HepG2 (cell line): ENCODE results near the gene FGF14. TPM values are rescaled to one million over a fixed set of nuclear protein-coding genes. Genes with fewer than 3 reads are reported as not detected.

Experiments used
- ATAC-seq: fragments of 200-7000 bp; cut with Tn5 transposase; 3 replicates; pipeline ENCODE4 v1.9.1; 2020; ENCODE audit warnings: mild to moderate bottlenecking, moderate library complexity
- BruUV-seq: library from RNA; stranded (reverse); fragments of 400-500 nt; replicated peaks from 2 replicates; lab custom pipeline; 2021; lab: Mats Ljungman, UMichigan
- CTCF ChIA-PET: fragments of 300-600 bp; formaldehyde crosslinking; extraction: SDS; loops from one replicate; lab custom pipeline; 2021; ENCODE audit warnings: low total read pairs, inconsistent platforms, low intra/inter-chr PET ratio; lab: Yijun Ruan, JAX
- POLR2A ChIA-PET: fragments of 350-600 bp; sonication (Branson Sonifier 250); formaldehyde crosslinking; loops from one replicate; lab custom pipeline; 2020; ENCODE audit warnings: antibody characterized with exemption, inconsistent platforms; lab: Yijun Ruan, JAX
- DNase-seq: peaks from one replicate; pipeline ENCODE4 v3.0.0-alpha.2; 2015; ENCODE audit warnings: low spot score
- FAIRE-seq: peaks from 3 replicates; lab custom pipeline; 2011; peaks lifted over from hg19 to GRCh38; lab: Jason Lieb, UNC
- H2AFZ ChIP-seq: one replicate; pipeline ENCODE4 v1.6.1; 2011; ENCODE audit warnings: low read length, inconsistent platforms
- H3K27ac ChIP-seq: fragments of 300-600 bp; 3 replicates; pipeline ENCODE4 v1.8.0; 2011; ENCODE audit warnings: mixed run types, mild to moderate bottlenecking, mixed read lengths, low read length, inconsistent platforms; ENCODE audit not compliant: insufficient read depth; ENCODE audit errors: extremely low read length
- H3K27me3 ChIP-seq, 2 experiments: fragments of 200-600 bp in 1 of 2; 2 replicates in 1 of 2; 3 replicates in 1 of 2; pipeline versions ENCODE4 v1.6.0 to v1.8.0; 2011; ENCODE audit warnings: low read length in 2 of 2, mild to moderate bottlenecking in 2 of 2, moderate library complexity in 2 of 2, inconsistent platforms in 1 of 2; ENCODE audit not compliant: insufficient read depth in 2 of 2, control insufficient read depth in 1 of 2
- H3K36me3 ChIP-seq, 2 experiments: fragments of 200-600 bp in 1 of 2; replicated peaks in 1 of 2; 2 replicates in 1 of 2; 3 replicates in 1 of 2; pipeline versions ENCODE4 v1.5.1 to v1.8.0; 2011; ENCODE audit warnings: low read length in 2 of 2, inconsistent platforms in 1 of 2; ENCODE audit not compliant: insufficient read depth in 2 of 2, control insufficient read depth in 1 of 2
- H3K4me1 ChIP-seq: 2 replicates; pipeline ENCODE4 v1.5.1; 2012; ENCODE audit warnings: low read length, inconsistent platforms; ENCODE audit not compliant: insufficient read depth
- H3K4me2 ChIP-seq: 2 replicates; pipeline ENCODE4 v1.6.0; 2011; ENCODE audit warnings: low read depth, low read length, inconsistent platforms
- H3K4me3 ChIP-seq, 3 experiments: fragments of 200-600 bp in 1 of 3; sonication (generic), shearing (Covaris generic) in 1 of 3; replicated peaks in 1 of 3; 2 replicates each; pipeline ENCODE4 v1.5.1; 2011 to 2016; ENCODE audit warnings: low read length in 3 of 3, inconsistent platforms in 2 of 3, low read depth in 2 of 3, mild to moderate bottlenecking in 2 of 3, control low read depth in 1 of 3, mixed read lengths in 1 of 3; ENCODE audit not compliant: insufficient read depth in 1 of 3
- H3K79me2 ChIP-seq: one replicate; pipeline ENCODE4 v1.6.1; 2011; ENCODE audit warnings: low read length, inconsistent platforms; ENCODE audit not compliant: insufficient read depth
- H3K9ac ChIP-seq: 2 replicates; pipeline ENCODE4 v1.6.0; 2011; ENCODE audit warnings: mild to moderate bottlenecking, low read depth, low read length, inconsistent platforms; ENCODE audit not compliant: insufficient read depth
- H3K9me3 ChIP-seq: 2 replicates; pipeline ENCODE4 v1.5.1; 2012; ENCODE audit warnings: mild to moderate bottlenecking, low read length
- H4K20me1 ChIP-seq: 2 replicates; pipeline ENCODE4 v1.6.0; 2011; ENCODE audit warnings: inconsistent platforms, mild to moderate bottlenecking, low read length, moderate library complexity; ENCODE audit not compliant: insufficient read depth
- ESRRA ChIP-seq: sonication (generic); formaldehyde crosslinking; IDR thresholded peaks from 2 replicates; pipeline ENCODE4 v1.5.1; 2020; ENCODE audit warnings: mild to moderate bottlenecking, low read depth, missing genetic modification reagents
- HOXD1 ChIP-seq: sonication (generic); formaldehyde crosslinking; IDR thresholded peaks from 2 replicates; pipeline ENCODE4 v1.5.0; 2020; ENCODE audit warnings: missing genetic modification reagents
- KDM2A ChIP-seq: sonication (generic); formaldehyde crosslinking; IDR thresholded peaks from 2 replicates; pipeline ENCODE4 v1.4.0; 2020; ENCODE audit warnings: low read depth, missing genetic modification reagents, borderline replicate concordance
- MYNN ChIP-seq: sonication (generic); formaldehyde crosslinking; IDR thresholded peaks from 2 replicates; pipeline ENCODE4 v1.4.0; 2020; ENCODE audit warnings: mild to moderate bottlenecking, low read depth, missing genetic modification reagents
- PHF21A ChIP-seq: sonication (generic); formaldehyde crosslinking; IDR thresholded peaks from 2 replicates; pipeline ENCODE4 v1.5.0; 2020; ENCODE audit warnings: mild to moderate bottlenecking, missing genetic modification reagents
- SCMH1 ChIP-seq: sonication (generic); formaldehyde crosslinking; IDR thresholded peaks from 2 replicates; pipeline ENCODE4 v1.9.0; 2021; ENCODE audit warnings: missing genetic modification reagents, mild to moderate bottlenecking, borderline replicate concordance
- USF2 ChIP-seq, 2 experiments: sonication (generic) in 1 of 2; formaldehyde crosslinking in 1 of 2; IDR thresholded peaks; 2 replicates each; pipeline versions ENCODE4 v1.5.1 to v1.6.1; 2011 to 2020; ENCODE audit warnings: borderline replicate concordance in 1 of 2, low read depth in 1 of 2, low read length in 1 of 2, mild to moderate bottlenecking in 1 of 2, missing genetic modification reagents in 1 of 2, moderate library complexity in 1 of 2
- ZFP36 ChIP-seq: fragments of 150-350 bp; IDR thresholded peaks from 2 replicates; pipeline ENCODE4 v1.6.1; 2018; ENCODE audit warnings: borderline replicate concordance, low read length, low read depth; ENCODE audit not compliant: partially characterized antibody
- ZMYM3 ChIP-seq: sonication (generic); formaldehyde crosslinking; IDR thresholded peaks from 2 replicates; pipeline ENCODE4 v1.5.1; 2020; ENCODE audit warnings: mild to moderate bottlenecking, missing genetic modification reagents
- ZNF670 ChIP-seq: sonication (generic); formaldehyde crosslinking; IDR thresholded peaks from 2 replicates; pipeline ENCODE4 v1.8.0; 2022; ENCODE audit warnings: mild to moderate bottlenecking, missing genetic modification reagents, borderline replicate concordance
- ZNF792 ChIP-seq: IDR thresholded peaks from 2 replicates; pipeline ENCODE4 v1.6.1; 2016
- ZSCAN22 ChIP-seq: sonication (generic); formaldehyde crosslinking; IDR thresholded peaks from 2 replicates; pipeline ENCODE4 v1.4.0; 2020; ENCODE audit warnings: mild to moderate bottlenecking, missing genetic modification reagents
- WGBS: methylation state at CpG from one replicate; pipeline ENCODE4 v1.1.6; 2017; ENCODE audit warnings: low lambda C conversion rate; 5-methylcytosine and 5-hydroxymethylcytosine counted together
- in situ Hi-C: cut with HindIII; loops from 2 replicates; pipeline ENCODE4 v1.10.0; 2017; ENCODE audit warnings: low pct_unique_long_range_greater_than_20kb; ENCODE audit not compliant: extremely low pct_ligation_motif_present
- intact Hi-C: fragments of 100-400 bp; cut with micrococcal nuclease; formaldehyde crosslinking; loops from one replicate; pipeline ENCODE4 v1.10.0; 2022; ENCODE audit not compliant: unreplicated experiment
- polyA plus RNA-seq, 8 experiments: library from polyadenylated mRNA; depleted of rRNA in 3 of 8; stranded (reverse) in 7 of 8; unstranded in 1 of 8; fragments of >200 nt; fragmentation: Illumina TruSeq in 4 of 8; extraction: Trizol in 4 of 8; gene quantifications; 2 replicates each; pipeline versions ENCODE4 v1.2.1 to v1.2.3, GENCODE V29; 2011 to 2016; ENCODE audit warnings: low read depth in 4 of 8, missing spikeins in 1 of 8, mixed read lengths in 1 of 8; ENCODE audit not compliant: insufficient read depth in 1 of 8
- total RNA-seq, 5 experiments: library from RNA; depleted of rRNA; stranded (reverse); fragments of >200 nt; fragmentation: Illumina TruSeq; extraction: Trizol; gene quantifications; 2 replicates each; pipeline ENCODE4 v1.2.3, GENCODE V29; 2016; ENCODE audit warnings: low read depth in 1 of 5
- TF ChIP-seq, protein P1 (sequence below): sonication (generic); formaldehyde crosslinking; IDR thresholded peaks from 2 replicates; pipeline ENCODE4 v1.4.0; 2020; ENCODE audit warnings: missing genetic modification reagents, borderline replicate concordance
- TF ChIP-seq, protein P2 (sequence below): sonication (generic); formaldehyde crosslinking; IDR thresholded peaks from 2 replicates; pipeline ENCODE4 v1.8.0; 2022; ENCODE audit warnings: missing genetic modification reagents, mild to moderate bottlenecking, borderline replicate concordance

The FGF14 gene
- total and polyA plus RNA-seq, 2 of the 13 experiments (the other 11 are each of a cell fraction or from before 2014, with no cell fraction given): not detected

GRCh38 chr13:101931186-101931585 is 470.7 kb downstream of the FGF14 start:
- intact Hi-C loops (no loop called here), in situ Hi-C loops (no loop called here)
- Histone ChIP-seq H3K4me3 (no peak overlapping the region), H3K9me3 (no peaks in the 10 kb centered on the region), H3K27me3 (peaks cover 0 to 3% of the 10 kb centered on the region in 2 experiments; a peak in 1 of 5 replicates), H3K36me3 (no peaks in the 10 kb centered on the region), H3K79me2 (no peaks in the 10 kb centered on the region), H3K27ac (no peak overlapping the region), H3K4me2 (no peak overlapping the region), H4K20me1 (no peaks in the 10 kb centered on the region), H2AFZ (no peak overlapping the region), H3K9ac (no peak overlapping the region), H3K4me1 (no peaks in the 10 kb centered on the region)
- FAIRE-seq (no peak), ATAC-seq (no peak), DNase-seq (no peak)
- BruUV-seq: no TSS peak
- ChIA-PET POLR2A (no interaction called here), CTCF (no interaction called here)
- WGBS: 2% methylated on average over 3 of the region's 3 CpGs
- TF ChIP-seq ZSCAN22 (CRISPR knock-in tag) (no peak), HOXD1 (CRISPR knock-in tag) (no peak), ZNF792 (CRISPR knock-in tag) (no peak), ESRRA (CRISPR knock-in tag) (no peak), SCMH1 (no peak), ZNF670 (CRISPR knock-in tag) (no peak), PHF21A (CRISPR knock-in tag) (no peak), MYNN (CRISPR knock-in tag) (no peak)

DNA sequence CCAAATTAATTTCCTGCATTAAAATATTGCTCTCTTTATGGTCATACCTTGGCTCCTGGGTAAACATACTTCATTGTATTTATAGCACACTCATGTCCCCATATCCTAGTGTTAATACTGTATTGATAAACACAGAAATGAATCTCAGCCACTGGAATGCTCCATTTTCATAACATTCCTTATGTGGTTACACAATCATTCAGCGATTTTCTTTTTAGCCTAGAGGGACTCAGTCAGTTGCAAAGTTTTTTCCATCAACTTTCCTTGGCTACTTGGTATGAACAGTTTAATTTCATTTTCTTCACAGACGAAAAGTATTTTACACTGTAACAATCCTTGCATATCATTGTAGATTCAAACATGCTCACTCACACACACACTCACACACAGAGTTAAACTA is 471.5 kb downstream of the FGF14 start:
- Histone ChIP-seq H3K27ac (no peak overlapping the region), H3K36me3 (no peaks in the 10 kb centered on the region), H3K9me3 (no peaks in the 10 kb centered on the region), H3K4me3 (no peak overlapping the region), H3K79me2 (no peaks in the 10 kb centered on the region), H3K9ac (no peak overlapping the region), H3K27me3 (peaks cover 0 to 3% of the 10 kb centered on the region in 2 experiments; a peak in 1 of 5 replicates), H2AFZ (no peak overlapping the region), H4K20me1 (no peaks in the 10 kb centered on the region), H3K4me2 (no peak overlapping the region), H3K4me1 (no peaks in the 10 kb centered on the region)
- no TSS peak for BruUV-seq
- FAIRE-seq (no peak), DNase-seq (no peak), ATAC-seq (no peak)
- ChIA-PET POLR2A (no interaction called here), CTCF (no interaction called here)
- 2% methylated on average over 2 of the region's 2 CpGs for WGBS
- intact Hi-C loops: no loop called here
- in situ Hi-C loops: no loop called here
- TF ChIP-seq KDM2A (CRISPR knock-in tag): no peak
- TF ChIP-seq, protein P1, sequence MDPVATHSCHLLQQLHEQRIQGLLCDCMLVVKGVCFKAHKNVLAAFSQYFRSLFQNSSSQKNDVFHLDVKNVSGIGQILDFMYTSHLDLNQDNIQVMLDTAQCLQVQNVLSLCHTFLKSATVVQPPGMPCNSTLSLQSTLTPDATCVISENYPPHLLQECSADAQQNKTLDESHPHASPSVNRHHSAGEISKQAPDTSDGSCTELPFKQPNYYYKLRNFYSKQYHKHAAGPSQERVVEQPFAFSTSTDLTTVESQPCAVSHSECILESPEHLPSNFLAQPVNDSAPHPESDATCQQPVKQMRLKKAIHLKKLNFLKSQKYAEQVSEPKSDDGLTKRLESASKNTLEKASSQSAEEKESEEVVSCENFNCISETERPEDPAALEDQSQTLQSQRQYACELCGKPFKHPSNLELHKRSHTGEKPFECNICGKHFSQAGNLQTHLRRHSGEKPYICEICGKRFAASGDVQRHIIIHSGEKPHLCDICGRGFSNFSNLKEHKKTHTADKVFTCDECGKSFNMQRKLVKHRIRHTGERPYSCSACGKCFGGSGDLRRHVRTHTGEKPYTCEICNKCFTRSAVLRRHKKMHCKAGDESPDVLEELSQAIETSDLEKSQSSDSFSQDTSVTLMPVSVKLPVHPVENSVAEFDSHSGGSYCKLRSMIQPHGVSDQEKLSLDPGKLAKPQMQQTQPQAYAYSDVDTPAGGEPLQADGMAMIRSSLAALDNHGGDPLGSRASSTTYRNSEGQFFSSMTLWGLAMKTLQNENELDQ (CRISPR knock-in tag): no peak
- TF ChIP-seq, protein P2, sequence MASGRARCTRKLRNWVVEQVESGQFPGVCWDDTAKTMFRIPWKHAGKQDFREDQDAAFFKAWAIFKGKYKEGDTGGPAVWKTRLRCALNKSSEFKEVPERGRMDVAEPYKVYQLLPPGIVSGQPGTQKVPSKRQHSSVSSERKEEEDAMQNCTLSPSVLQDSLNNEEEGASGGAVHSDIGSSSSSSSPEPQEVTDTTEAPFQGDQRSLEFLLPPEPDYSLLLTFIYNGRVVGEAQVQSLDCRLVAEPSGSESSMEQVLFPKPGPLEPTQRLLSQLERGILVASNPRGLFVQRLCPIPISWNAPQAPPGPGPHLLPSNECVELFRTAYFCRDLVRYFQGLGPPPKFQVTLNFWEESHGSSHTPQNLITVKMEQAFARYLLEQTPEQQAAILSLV: no peak
- TF ChIP-seq USF2 (IDR thresholded peaks at IDR 0.05; ENCODE audit: low read depth, low read length): no peak
- no peak for TF ChIP-seq USF2 (CRISPR knock-in tag; IDR thresholded peaks at IDR 0.05; ENCODE audit: borderline replicate concordance)
- no peak for TF ChIP-seq ZFP36
- TF ChIP-seq ZMYM3 (CRISPR knock-in tag): no peak
